ENCODE data around the gene PNCK.
A peak's percentile ranks its signal among the peaks of the same experiment; 100 is the strongest.
"Not testable (repeated sequence)": the region's sequence is repeated elsewhere in the genome, so short reads cannot be mapped to it uniquely, and the experiment has no call there.

Gene PNCK

DNA sequence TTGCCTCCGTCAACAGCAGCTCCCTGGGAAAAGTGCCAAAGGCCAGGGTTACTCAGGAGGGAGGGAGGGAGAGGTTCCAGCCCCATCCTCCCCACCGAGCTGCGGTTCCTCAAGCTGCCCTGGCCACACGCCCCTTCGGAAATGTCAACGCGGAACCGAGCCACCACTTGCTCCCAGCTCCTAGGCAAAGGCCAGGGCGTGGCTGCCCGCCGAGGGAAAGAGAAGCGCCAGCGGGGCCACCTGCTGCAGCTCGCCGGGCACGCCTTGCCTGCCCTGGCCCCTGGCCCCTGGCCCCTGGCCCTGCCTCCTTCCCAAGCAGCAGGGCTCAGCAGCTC lies 29.4 kb upstream of the PNCK start:
- in situ Hi-C loops (cut with HindIII; ENCODE audit: low sequenced_read_pairs) = no loop called here
- no peak overlapping the region for H3K4me3 ChIP-seq (ENCODE audit: low read depth, low read length)
- TF ChIP-seq, protein P1, sequence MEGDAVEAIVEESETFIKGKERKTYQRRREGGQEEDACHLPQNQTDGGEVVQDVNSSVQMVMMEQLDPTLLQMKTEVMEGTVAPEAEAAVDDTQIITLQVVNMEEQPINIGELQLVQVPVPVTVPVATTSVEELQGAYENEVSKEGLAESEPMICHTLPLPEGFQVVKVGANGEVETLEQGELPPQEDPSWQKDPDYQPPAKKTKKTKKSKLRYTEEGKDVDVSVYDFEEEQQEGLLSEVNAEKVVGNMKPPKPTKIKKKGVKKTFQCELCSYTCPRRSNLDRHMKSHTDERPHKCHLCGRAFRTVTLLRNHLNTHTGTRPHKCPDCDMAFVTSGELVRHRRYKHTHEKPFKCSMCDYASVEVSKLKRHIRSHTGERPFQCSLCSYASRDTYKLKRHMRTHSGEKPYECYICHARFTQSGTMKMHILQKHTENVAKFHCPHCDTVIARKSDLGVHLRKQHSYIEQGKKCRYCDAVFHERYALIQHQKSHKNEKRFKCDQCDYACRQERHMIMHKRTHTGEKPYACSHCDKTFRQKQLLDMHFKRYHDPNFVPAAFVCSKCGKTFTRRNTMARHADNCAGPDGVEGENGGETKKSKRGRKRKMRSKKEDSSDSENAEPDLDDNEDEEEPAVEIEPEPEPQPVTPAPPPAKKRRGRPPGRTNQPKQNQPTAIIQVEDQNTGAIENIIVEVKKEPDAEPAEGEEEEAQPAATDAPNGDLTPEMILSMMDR (IDR thresholded peaks at IDR 0.05; ENCODE audit: low read depth, low read length, missing control alignments) = no peak
- DNase-seq (ENCODE audit: low read depth) = peak; percentile 62

DNA sequence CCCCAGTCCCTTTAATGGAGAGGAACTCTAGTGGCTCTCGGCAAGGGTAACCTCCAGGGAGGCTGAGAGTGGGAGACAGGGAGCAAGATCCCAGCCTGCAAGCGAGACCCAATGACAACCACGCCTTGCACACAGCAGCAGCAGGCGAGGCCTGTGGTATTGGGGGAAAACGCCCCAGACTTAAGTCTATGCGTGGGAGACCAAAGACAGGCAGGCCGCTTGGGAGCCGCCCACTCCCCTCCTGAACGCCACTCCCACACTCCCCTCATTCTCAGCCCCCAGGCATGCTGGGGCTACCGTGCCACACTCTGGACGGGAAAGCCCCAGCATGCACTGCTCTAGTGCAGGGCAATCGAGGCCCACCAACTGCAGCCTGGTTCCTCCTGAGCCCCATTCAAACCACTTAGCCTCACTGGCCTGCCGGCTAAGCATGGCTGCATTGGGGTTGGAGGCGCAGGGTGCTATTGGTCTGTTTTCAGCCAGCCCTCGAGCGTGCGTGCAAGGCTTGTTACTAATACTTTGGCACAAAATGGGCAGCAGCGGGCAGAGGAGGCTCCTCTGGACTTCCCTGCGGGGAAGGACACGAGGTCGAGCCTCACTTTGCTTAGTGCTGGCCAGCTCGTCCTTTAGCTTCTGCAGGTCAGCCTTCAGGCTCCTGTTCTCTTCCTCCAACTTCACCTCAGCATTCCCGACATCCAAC lies 28.9 kb upstream of the PNCK start:
- in situ Hi-C loops (cut with HindIII; ENCODE audit: low sequenced_read_pairs) = no loop called here
- H3K4me3 ChIP-seq (ENCODE audit: low read depth, low read length) = no peak overlapping the region
- TF ChIP-seq, protein P1 (IDR thresholded peaks at IDR 0.05; ENCODE audit: low read depth, low read length, missing control alignments) = no peak
- DNase-seq (ENCODE audit: low read depth) = no peak

DNA sequence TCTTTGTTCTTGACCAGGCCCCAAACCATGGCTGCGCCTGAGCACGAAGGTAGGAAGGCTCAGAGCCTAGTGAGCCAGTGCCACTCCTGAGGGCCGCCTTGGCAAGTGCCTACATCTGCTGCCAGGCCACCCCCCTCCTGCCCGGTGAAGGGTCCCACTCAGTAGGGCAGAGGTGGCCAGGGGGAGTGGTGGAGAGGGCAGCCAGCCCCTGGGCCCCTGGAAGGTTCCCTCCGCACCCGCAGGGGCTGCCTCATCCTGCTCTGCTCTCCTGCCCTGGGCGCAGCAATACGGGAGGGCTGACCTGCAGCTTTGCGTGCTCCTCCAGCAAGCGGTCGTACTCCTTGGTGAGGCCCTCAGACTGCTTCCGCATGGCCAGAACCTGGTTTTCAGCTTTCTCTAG lies 28.1 kb upstream of the PNCK start:
- TF ChIP-seq, protein P1 (IDR thresholded peaks at IDR 0.05; ENCODE audit: low read depth, low read length, missing control alignments) = no peak
- in situ Hi-C loops (cut with HindIII; ENCODE audit: low sequenced_read_pairs) = no loop called here

DNA sequence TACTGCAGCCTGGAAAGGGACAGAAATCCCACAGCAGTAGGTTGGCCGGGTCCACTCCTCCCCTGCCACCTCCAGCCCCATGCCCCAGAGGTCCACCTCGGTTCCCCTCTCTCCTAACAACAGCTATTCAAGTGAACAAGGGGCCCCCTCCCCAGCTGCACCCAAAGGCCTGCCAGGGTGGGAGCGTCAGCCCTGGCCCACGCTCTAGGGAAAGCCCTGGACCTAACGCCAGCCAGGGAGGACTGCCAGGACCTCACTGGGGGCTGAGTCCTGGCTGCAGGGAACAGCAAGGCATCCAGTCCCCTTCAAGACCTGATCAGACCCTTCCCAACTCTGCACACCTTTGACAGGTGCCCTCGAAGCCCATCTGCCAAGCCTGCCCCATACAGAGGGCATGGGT lies 27.4 kb upstream of the PNCK start:
- H3K4me3 ChIP-seq (ENCODE audit: low read depth, low read length) = no peak overlapping the region
- DNase-seq (ENCODE audit: low read depth) = no peak
- in situ Hi-C loops (cut with HindIII; ENCODE audit: low sequenced_read_pairs) = no loop called here
- TF ChIP-seq, protein P1 (IDR thresholded peaks at IDR 0.05; ENCODE audit: low read depth, low read length, missing control alignments) = no peak

More for the DNA sequence above, 28.1 kb upstream of the PNCK start:
- no peak for DNase-seq (ENCODE audit: low read depth)
- H3K4me3 ChIP-seq (ENCODE audit: low read depth, low read length) = no peak overlapping the region

DNA sequence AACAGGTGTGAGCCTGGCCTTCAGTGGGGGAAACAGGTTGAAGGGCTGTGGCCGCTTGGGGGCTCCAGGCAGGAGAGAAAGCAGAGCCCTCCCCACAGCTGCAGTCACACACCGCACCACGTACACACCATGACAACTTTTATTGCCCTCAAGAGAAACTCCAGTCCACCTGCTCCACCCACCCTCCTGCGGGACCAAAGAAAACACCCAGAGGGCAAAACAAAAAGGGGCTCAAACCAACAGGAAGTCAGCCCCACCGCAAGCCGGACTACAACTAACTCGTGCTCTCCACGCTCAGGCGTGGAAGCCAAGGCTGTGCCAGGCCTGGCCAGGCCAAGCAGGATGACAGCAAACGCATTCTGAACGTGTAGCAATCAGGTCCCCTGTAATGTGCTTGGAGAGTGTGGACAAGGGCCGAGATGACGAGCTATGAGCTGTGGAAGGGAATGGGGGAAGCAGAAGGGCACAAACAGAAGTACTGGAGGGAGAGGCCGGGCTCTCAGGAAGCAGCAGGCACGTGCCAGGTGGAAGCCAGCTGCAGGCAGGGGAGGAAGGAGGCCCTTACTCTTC lies 26.8 kb upstream of the PNCK start:
- in situ Hi-C loops (cut with HindIII; ENCODE audit: low sequenced_read_pairs) = no loop called here
- DNase-seq (ENCODE audit: low read depth) = no peak
- TF ChIP-seq, protein P1 (IDR thresholded peaks at IDR 0.05; ENCODE audit: low read depth, low read length, missing control alignments) = no peak
- H3K4me3 ChIP-seq (ENCODE audit: low read depth, low read length) = no peak overlapping the region

DNA sequence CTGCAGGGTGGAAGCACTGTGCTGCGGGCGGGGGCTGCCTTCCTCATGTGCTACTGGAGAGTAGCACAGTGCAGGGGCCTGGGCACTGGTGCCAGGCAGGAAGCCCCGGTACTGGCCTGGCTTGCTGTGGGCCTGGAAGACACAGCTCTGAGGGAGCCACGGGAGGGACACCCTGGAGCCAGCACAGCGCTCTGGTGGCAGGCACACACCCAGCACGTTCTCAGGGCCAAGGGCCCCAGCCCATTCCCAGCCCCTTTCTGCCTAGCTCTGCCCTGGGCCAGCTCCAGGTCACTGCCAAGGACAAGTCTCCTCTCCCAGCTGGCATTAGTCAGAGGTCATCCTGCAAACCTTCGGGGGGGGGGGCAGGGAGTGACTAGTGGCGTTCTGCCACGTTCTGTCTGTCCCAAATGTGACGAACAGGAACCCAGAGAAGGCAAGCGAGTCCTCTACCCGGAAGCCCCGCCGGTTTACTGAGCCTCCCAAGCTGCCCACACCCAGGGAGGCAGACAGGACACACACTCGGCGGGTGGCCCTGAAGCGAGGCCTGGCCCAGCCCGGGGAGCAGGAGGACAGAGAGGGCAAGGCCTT lies 26.3 kb upstream of the PNCK start:
- DNase-seq (ENCODE audit: low read depth); in situ Hi-C loops (cut with HindIII; ENCODE audit: low sequenced_read_pairs); H3K4me3 ChIP-seq (ENCODE audit: low read depth, low read length): not testable (repeated sequence)

DNA sequence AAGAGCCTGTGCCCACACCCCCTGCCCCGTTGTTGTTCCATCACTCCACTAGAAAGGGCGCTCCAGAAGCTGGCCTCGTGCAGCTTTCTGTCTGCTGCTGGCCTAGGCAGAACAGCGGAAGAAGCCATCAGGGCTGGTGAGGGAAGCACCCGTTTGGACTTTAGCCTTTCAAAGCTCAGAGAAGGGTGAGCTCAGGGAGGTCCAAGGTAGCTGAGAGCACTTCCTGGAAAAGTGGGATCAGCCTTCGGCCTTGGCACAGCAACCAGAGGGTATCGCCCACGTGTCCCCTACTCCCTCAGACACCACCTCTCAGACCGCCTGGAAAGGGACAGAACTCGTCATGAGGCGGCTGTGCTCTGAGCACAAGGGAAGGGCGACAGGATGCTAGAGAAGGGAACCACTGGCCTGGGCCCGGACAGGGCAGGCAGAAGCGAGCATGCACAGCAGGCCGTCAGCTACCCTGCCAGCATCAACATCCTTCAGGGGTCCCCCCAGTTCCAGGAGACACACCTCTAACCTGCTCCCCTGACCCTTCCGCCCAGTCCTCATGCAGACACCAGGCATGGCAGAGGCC lies 25.7 kb upstream of the PNCK start:
- H3K4me3 ChIP-seq (ENCODE audit: low read depth, low read length); DNase-seq (ENCODE audit: low read depth); in situ Hi-C loops (cut with HindIII; ENCODE audit: low sequenced_read_pairs): not testable (repeated sequence)
